Skeletal muscle cell (primary cell): ENCODE data around the gene ACSS3.

ENCODE experiments used
- DNase-seq: peaks from one replicate; pipeline ENCODE4 v3.0.0-alpha.2; 2010; ENCODE audit warnings: low read depth
- H3K4me3 ChIP-seq: 2 replicates; pipeline ENCODE4 v1.5.1; 2011; ENCODE audit warnings: low read depth, mild to moderate bottlenecking, control low read depth, low read length, moderate library complexity

ACSS3 gene

DNA sequence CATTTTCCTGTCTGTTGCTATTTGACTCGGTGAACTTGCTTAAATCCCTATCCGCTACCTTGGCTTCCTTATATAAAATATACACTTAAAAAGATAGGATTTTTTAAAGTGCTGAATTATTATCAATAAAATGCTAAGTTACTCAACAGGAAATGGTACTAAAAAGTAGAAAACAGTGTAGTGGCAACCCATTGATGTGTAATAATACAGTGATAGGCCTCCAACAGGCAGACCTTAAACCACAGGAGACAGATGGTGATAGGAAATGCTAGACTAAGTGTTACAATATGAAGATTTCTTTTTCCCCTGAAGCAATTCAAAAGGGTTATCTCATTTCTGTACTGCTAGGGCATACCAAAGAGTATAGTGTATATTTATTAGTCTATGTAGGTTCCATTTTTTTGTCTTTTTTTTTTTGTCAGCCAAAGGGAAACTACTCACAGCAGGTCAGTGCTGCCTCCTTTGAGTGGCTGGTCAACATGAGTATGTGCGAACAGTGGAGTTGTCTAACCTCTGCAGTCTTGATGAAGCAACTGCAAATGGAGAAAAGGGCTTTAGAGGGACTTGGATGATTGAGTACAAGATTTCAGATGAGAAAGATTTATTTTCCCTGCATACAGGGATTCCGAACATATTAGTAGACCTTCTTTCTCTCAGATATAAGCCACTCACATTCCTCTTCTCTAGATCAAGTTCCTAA is 183.8 kb downstream of the ACSS3 start:
- H3K4me3 ChIP-seq = no peak overlapping the region
- no peak for DNase-seq

DNA sequence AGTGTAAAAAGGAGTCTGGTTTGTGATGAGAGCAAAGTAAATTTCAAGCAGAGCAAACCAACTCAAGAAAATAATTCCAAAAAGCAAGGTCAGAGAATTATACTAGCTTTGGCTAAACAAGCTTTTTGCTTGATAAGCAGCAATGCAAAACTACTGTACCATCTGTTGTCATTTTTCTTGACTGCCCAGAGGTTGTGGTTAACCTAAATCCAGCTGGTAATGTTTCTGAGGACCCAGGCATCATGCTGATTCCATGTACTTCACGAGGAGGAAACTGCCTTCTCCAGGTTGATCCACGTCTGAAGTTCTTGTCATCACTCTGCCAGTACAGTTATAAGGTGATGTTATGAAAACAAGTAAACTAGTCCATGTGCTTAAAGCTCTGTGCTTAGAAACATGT is 185.2 kb downstream of the ACSS3 start:
- DNase-seq = no peak
- no peak overlapping the region for H3K4me3 ChIP-seq

DNA sequence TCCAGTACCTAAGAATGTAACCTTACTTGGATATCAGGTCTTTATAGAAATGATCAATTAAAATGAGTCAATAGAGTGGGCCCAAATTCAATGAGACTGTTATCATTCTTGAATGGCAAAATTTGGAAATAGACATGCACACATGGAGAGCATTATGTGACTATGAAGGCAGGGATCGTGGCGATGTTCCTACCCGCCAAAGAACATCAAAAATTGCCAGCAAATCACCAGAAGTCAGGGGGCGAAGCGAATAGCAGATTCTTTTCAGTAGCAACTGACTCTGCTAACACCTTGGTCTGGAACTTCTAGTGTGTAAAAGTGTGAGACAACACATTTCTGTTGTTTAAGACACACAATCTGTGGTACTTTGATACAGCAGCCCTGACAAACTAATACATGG is 192.5 kb downstream of the ACSS3 start:
- H3K4me3 ChIP-seq = no peak overlapping the region
- no peak for DNase-seq

DNA sequence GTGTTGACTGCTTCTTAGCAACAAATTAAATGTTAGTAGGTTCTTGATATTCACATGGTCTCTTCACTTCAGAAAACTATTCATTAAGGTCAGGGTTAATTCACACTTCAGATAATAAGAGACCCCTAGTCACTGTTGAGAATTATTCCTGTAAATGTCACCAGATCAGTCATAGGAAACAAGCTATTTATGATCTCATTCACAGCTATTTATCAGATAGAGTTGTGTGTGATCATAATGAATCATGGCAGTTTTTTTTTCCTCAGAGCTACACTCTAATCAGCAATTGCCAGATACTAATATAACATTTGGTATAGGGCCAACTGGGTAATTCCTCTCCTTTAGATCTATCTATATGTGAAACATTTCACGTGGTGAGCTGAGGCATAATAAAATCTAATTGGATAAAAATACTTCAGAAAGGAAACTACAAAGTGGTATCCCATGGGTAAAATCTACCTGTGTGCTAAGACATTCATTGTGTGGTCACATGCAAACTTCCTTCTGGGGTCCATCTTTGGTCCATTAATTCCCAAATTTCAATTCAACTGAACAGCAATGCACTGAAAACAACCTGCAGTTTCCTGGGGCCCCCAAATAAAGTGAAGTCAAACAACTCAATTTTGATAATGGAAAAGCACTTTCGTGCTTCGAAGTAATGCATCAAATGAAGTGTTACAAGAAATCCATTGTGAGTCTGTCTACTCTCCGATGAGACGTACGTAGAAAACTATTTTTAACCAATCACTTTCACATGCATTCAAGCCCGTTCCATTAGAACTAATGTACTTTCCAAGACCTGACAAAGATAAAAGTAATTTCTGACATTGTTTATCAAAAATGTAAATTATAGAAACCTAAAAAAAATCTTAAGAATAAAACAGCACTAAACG is 197.0 kb downstream of the ACSS3 start:
- H3K4me3 ChIP-seq = no peak overlapping the region
- no peak for DNase-seq

DNA sequence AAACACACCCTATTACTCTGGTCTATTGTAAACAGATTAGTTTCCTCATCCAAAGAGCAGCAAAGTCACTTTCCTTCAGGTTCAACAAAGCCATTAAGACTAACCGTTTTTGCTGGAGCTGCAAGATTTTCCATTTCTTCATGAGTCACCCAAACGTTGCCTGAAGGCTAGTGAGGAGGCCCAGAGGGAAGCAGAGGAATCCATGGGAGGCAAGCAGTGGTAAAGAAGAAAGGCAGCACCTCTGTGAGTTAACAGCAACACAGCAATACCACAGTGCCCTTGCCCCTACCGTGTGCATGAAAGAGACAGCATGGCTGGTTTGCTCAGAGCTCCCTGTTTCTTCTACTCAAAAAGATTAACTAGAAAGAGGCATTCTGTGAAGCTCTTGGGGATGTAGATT is 206.3 kb downstream of the ACSS3 start:
- H3K4me3 ChIP-seq = no peak overlapping the region
- DNase-seq = no peak

DNA sequence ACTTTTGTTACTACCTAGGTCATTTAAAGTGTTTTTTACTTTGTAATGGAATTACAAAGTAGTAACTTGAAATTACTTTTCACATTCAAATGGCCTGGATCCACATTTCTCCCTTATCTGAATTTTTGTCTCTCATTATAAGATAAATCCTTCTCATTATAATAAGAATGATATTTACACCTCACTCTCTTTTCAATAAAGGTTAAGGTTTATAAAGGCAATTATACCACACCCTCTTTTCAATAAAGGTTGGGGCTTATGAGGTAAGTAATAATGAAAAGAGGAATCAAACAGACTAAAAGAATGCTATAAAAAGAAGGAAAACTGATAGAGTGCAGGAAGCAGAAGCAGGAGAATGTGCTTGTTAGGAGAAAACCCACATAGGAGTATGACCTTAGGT is 210.8 kb downstream of the ACSS3 start:
- DNase-seq = no peak
- no peak overlapping the region for H3K4me3 ChIP-seq

DNA sequence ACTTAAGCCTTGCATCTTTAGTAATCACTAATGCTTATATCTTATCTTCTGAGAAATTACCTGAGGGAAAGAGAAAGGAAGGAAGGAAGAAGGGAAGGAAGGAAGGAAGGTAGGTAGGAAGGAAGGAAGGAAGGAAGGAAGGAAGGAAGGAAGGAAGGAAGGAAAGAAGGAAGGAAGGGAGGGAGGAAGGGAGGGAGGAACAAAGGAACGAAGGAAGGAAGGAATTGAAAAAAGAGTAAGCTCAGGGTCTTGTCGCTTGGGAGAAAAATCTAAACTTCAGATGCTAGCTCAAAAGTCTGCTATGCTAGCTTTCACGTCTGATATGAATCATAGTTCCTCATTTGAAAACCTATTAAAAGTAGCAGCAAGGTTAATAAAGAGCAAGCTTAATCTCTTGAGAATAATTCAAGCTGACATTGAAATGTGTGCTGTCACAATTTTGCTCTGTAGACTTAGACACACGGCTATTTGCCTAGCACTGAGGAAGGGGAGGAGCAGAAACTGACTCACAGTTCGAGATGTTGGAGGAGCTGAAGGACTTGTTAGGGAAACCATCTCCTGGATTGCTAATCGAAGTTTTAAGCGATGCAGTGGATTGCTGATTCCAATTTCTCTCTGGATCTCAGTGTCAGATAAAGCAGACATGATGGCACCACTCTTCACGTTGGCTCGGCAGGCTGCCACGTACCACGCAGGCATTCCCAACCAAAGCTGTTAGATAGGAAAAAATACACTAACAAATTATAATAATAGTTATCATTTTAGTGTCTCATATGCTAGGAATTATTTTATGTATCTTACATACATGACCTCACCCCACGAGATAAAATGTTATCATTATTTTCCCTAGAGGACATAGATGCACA is 216.7 kb downstream of the ACSS3 start:
- DNase-seq = no peak
- no peak overlapping the region for H3K4me3 ChIP-seq

DNA sequence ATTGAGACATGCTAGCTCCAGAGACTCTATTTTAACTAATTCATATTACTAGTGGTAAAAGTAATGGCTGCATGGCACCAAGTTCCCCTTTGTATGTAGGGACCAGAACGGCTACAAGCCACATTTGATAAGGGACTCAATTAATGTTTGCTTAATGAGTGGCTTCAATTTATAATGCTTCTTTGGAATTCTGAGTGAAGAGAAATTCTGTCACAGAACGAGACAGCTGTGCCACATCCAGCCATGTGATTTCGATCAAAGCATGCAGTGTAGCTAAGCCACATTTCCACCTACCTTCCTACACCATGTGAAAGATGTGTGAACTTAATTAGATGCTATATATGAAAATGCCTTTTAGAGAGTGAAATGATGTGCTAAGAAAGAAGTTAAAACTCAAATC is 217.4 kb downstream of the ACSS3 start:
- no peak for DNase-seq
- H3K4me3 ChIP-seq = no peak overlapping the region

DNA sequence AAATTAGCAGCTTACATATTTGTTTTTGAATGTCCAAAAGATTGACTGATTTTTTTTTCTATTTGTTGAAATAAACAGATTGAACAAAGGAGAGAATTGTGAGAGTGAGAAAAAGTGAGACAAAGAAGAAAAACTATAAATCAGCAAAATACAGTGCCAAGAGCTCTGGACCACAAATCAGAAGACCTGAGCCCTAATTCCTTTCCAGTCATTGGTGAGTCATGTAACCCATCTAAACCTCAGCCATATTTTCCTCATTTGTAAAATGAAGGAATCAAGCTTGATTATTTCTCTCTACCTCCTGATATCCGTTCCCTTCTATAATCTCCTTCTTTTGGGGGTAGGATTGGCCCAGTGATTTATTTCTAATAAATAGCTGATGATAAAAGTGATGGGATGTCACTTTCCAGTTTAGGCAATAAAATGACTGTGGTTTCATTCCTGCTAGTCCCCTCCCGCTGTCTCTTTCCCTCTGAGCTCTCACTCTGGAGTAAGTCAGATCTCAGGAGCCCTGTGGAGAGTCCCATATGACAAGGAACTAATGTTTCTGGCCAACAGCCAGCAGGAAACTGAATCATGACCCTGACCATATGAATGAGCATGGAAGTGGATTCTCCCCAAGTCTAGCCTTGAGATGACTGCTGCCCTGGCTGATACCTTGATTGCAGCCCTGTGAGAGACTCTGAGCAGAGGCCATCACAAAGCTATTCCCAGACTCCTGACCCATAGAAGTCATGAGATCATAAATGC is 218.9 kb downstream of the ACSS3 start:
- no peak overlapping the region for H3K4me3 ChIP-seq
- peak; percentile 41 for DNase-seq

DNA sequence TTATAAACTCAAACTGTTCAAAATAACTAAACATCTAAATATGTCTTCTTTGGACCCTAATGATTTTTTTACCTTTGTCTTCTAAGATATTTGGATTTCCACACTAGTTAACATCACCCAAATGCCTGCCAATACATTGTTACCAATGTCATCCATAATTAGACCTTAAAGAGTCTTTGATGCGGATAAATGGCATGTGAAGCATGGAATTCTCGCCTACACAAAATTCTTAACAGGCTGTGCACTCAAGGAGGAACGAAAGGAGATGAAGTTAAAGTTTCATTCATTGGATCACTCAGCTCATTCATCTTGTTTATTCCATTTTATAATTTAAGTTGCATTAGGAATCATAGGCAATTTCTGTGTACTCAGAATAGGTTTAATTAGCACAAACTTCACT is 219.7 kb downstream of the ACSS3 start:
- H3K4me3 ChIP-seq = no peak overlapping the region
- no peak for DNase-seq

DNA sequence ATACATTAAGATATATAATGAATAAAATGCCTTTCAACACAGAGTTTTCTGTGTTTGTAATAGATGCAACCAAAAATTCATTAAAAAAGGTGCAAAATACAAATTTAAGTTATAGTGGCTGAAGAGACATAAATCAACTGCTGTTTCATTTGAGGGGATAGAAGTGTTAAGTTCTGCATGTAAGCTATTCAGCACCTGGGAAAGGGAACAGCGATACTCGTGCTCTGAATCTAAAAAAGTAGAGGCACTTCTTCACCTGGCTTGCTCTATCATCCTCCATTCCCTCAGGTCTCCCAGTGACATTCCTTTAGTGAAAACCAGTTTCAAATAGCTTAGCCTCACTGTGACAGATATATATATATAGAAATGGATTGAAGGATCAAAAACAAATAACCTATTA is 222.6 kb downstream of the ACSS3 start:
- DNase-seq = no peak
- H3K4me3 ChIP-seq = no peak overlapping the region

DNA sequence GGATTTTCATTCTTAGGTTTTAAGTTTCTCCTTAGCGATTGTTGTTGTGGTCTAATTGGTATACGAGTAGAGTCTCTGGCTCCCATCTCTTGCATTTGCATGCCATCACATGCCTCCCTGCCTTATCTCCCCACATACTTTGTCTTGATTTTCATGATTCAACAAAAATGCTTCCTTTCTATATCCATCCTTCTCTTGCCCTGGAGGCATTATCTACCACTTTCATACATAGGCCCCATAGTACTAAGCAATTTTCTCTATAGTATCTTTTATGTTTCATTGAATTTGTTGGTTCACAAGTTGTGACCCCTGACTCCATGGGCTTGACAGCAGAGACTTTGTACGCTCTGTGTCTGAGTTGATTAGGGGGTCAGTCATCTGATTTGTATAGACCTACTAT is 226.1 kb downstream of the ACSS3 start:
- H3K4me3 ChIP-seq = no peak overlapping the region

More for the DNA sequence above, 226.1 kb downstream of the ACSS3 start:
- no peak for DNase-seq
